HEK293 (cell line): Measurements from ENCODE around the gene TEX28.
"Not testable (repeated sequence)": the region's sequence is repeated elsewhere in the genome, so short reads cannot be mapped to it uniquely, and the experiment has no call there.

Source experiments
- KLF9 ChIP-seq: fragments of 450-650 bp; formaldehyde crosslinking; IDR thresholded peaks from 2 replicates; pipeline ENCODE4 v1.5.1; 2016; ENCODE audit warnings: missing biosample characterization, missing genetic modification characterization, low read depth
- ZBTB8A ChIP-seq: fragments of 450-650 bp; formaldehyde crosslinking; IDR thresholded peaks from 2 replicates; pipeline ENCODE4 v1.5.1; 2016; ENCODE audit warnings: missing biosample characterization, missing genetic modification characterization
- ZNF423 ChIP-seq: fragments of 450-650 bp; formaldehyde crosslinking; IDR thresholded peaks from 2 replicates; pipeline ENCODE4 v1.5.1; 2016; ENCODE audit warnings: missing biosample characterization, missing genetic modification characterization
- ZNF514 ChIP-seq: fragments of 450-650 bp; formaldehyde crosslinking; IDR thresholded peaks from 2 replicates; pipeline ENCODE4 v1.5.1; 2016; ENCODE audit warnings: missing biosample characterization, missing genetic modification characterization
- ZNF776 ChIP-seq: fragments of 450-650 bp; formaldehyde crosslinking; IDR thresholded peaks from 2 replicates; pipeline ENCODE4 v1.5.0; 2017; ENCODE audit warnings: missing biosample characterization, missing genetic modification characterization, borderline replicate concordance
- TF ChIP-seq, protein P1 (sequence below): fragments of 450-650 bp; formaldehyde crosslinking; IDR thresholded peaks from 2 replicates; pipeline ENCODE4 v1.5.1; 2016; ENCODE audit warnings: missing biosample characterization, missing genetic modification characterization
- TF ChIP-seq, protein P2 (sequence below): fragments of 450-650 bp; formaldehyde crosslinking; IDR thresholded peaks from 2 replicates; pipeline ENCODE4 v1.5.1; 2016; ENCODE audit warnings: missing biosample characterization, missing genetic modification characterization
- TF ChIP-seq, protein P3 (sequence below): fragments of 450-650 bp; formaldehyde crosslinking; IDR thresholded peaks from 2 replicates; pipeline ENCODE4 v1.5.1; 2016; ENCODE audit warnings: missing biosample characterization, missing genetic modification characterization, low read depth

DNA sequence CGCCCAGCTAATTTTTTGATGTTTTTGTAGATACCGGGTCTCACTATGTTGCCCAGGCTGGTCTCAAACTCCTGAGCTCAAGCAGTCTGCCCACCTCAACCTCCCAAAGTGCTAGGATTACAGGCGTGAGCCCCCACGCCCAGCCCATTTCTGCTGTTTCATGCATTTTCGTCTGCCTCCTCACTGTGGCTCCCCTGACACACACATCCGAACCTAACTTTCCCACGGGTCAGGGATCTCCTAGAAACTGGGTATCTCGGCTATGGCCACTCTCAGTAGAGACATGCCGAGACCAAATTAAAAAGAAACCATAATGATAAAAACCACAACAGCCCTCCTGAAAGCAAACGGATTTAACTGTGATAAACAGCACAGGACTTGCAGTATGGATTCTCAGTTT, 46.8 kb downstream of the TEX28 start:
- TF ChIP-seq, protein P1, sequence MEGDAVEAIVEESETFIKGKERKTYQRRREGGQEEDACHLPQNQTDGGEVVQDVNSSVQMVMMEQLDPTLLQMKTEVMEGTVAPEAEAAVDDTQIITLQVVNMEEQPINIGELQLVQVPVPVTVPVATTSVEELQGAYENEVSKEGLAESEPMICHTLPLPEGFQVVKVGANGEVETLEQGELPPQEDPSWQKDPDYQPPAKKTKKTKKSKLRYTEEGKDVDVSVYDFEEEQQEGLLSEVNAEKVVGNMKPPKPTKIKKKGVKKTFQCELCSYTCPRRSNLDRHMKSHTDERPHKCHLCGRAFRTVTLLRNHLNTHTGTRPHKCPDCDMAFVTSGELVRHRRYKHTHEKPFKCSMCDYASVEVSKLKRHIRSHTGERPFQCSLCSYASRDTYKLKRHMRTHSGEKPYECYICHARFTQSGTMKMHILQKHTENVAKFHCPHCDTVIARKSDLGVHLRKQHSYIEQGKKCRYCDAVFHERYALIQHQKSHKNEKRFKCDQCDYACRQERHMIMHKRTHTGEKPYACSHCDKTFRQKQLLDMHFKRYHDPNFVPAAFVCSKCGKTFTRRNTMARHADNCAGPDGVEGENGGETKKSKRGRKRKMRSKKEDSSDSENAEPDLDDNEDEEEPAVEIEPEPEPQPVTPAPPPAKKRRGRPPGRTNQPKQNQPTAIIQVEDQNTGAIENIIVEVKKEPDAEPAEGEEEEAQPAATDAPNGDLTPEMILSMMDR (tag by site-specific recombination), result not testable (repeated sequence)
- not testable (repeated sequence) for TF ChIP-seq ZNF514 (tag by site-specific recombination); KLF9 (tag by site-specific recombination); ZBTB8A (tag by site-specific recombination); ZNF776 (tag by site-specific recombination); ZNF423
- TF ChIP-seq, protein P2, sequence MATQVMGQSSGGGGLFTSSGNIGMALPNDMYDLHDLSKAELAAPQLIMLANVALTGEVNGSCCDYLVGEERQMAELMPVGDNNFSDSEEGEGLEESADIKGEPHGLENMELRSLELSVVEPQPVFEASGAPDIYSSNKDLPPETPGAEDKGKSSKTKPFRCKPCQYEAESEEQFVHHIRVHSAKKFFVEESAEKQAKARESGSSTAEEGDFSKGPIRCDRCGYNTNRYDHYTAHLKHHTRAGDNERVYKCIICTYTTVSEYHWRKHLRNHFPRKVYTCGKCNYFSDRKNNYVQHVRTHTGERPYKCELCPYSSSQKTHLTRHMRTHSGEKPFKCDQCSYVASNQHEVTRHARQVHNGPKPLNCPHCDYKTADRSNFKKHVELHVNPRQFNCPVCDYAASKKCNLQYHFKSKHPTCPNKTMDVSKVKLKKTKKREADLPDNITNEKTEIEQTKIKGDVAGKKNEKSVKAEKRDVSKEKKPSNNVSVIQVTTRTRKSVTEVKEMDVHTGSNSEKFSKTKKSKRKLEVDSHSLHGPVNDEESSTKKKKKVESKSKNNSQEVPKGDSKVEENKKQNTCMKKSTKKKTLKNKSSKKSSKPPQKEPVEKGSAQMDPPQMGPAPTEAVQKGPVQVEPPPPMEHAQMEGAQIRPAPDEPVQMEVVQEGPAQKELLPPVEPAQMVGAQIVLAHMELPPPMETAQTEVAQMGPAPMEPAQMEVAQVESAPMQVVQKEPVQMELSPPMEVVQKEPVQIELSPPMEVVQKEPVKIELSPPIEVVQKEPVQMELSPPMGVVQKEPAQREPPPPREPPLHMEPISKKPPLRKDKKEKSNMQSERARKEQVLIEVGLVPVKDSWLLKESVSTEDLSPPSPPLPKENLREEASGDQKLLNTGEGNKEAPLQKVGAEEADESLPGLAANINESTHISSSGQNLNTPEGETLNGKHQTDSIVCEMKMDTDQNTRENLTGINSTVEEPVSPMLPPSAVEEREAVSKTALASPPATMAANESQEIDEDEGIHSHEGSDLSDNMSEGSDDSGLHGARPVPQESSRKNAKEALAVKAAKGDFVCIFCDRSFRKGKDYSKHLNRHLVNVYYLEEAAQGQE, result not testable (repeated sequence)
- TF ChIP-seq, protein P3, sequence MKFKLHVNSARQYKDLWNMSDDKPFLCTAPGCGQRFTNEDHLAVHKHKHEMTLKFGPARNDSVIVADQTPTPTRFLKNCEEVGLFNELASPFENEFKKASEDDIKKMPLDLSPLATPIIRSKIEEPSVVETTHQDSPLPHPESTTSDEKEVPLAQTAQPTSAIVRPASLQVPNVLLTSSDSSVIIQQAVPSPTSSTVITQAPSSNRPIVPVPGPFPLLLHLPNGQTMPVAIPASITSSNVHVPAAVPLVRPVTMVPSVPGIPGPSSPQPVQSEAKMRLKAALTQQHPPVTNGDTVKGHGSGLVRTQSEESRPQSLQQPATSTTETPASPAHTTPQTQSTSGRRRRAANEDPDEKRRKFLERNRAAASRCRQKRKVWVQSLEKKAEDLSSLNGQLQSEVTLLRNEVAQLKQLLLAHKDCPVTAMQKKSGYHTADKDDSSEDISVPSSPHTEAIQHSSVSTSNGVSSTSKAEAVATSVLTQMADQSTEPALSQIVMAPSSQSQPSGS (tag by site-specific recombination), result not testable (repeated sequence)
